ENCODE results near the gene DIPK1B. TPM values are rescaled to one million over a fixed set of nuclear protein-coding genes. Genes with fewer than 3 reads are reported as not detected.

The DIPK1B gene
- total and polyA plus RNA-seq, 10 of the 15 experiments (the other 5 are each of a cell fraction or from before 2014, with no cell fraction given) = 0.08 to 0.28 (median 0.13) TPM; not detected in 3

GRCh38 chr9:136766410-136767120 lies 54.2 kb downstream of the DIPK1B start (continued):
- TF ChIP-seq, protein P1, sequence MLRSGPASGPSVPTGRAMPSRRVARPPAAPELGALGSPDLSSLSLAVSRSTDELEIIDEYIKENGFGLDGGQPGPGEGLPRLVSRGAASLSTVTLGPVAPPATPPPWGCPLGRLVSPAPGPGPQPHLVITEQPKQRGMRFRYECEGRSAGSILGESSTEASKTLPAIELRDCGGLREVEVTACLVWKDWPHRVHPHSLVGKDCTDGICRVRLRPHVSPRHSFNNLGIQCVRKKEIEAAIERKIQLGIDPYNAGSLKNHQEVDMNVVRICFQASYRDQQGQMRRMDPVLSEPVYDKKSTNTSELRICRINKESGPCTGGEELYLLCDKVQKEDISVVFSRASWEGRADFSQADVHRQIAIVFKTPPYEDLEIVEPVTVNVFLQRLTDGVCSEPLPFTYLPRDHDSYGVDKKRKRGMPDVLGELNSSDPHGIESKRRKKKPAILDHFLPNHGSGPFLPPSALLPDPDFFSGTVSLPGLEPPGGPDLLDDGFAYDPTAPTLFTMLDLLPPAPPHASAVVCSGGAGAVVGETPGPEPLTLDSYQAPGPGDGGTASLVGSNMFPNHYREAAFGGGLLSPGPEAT (IDR thresholded peaks at IDR 0.05; ENCODE audit: low read depth) = peak; percentile 35; the same call in 1 of the 2 replicates
- TF ChIP-seq MTA2 (IDR thresholded peaks at IDR 0.05; ENCODE audit: low read depth) = peak; percentile 66; the same call in 1 of the 2 replicates
- TF ChIP-seq, protein P2, sequence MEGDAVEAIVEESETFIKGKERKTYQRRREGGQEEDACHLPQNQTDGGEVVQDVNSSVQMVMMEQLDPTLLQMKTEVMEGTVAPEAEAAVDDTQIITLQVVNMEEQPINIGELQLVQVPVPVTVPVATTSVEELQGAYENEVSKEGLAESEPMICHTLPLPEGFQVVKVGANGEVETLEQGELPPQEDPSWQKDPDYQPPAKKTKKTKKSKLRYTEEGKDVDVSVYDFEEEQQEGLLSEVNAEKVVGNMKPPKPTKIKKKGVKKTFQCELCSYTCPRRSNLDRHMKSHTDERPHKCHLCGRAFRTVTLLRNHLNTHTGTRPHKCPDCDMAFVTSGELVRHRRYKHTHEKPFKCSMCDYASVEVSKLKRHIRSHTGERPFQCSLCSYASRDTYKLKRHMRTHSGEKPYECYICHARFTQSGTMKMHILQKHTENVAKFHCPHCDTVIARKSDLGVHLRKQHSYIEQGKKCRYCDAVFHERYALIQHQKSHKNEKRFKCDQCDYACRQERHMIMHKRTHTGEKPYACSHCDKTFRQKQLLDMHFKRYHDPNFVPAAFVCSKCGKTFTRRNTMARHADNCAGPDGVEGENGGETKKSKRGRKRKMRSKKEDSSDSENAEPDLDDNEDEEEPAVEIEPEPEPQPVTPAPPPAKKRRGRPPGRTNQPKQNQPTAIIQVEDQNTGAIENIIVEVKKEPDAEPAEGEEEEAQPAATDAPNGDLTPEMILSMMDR (IDR thresholded peaks at IDR 0.05 in 2 of 3, conservative IDR thresholded peaks at IDR 0.05 in 1 of 3; ENCODE audit: control insufficient read depth in 2 of 3, extremely low read depth in 1 of 3, insufficient read depth in 1 of 3, low read depth in 3 of 3, low read length in 3 of 3) = peak; percentile 17 to 31 (median 22); a peak in 3 of 6 replicates
- TF ChIP-seq ZNF207 (IDR thresholded peaks at IDR 0.05; ENCODE audit: borderline replicate concordance) = 0 out of 2 replicates have a peak, but pooled peaks have one; percentile 14
- peak; percentile 55 for TF ChIP-seq RELA (IDR thresholded peaks at IDR 0.05; ENCODE audit: borderline replicate concordance, partially characterized antibody)
- 0 out of 2 replicates have a peak, but pooled peaks have one; percentile 15 for TF ChIP-seq TCF12 (IDR thresholded peaks at IDR 0.05; ENCODE audit: low read depth, low read length)
- TF ChIP-seq IKZF1 (conservative IDR thresholded peaks at IDR 0.05) = peak; percentile 51
- TF ChIP-seq, protein P3, sequence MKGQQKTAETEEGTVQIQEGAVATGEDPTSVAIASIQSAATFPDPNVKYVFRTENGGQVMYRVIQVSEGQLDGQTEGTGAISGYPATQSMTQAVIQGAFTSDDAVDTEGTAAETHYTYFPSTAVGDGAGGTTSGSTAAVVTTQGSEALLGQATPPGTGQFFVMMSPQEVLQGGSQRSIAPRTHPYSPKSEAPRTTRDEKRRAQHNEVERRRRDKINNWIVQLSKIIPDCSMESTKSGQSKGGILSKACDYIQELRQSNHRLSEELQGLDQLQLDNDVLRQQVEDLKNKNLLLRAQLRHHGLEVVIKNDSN (IDR thresholded peaks at IDR 0.05; ENCODE audit: borderline replicate concordance, extremely low read length, insufficient read depth, low read depth, low read length) = peak; percentile 71

Data from GM12878 (cell line).